Measurements from ENCODE around the gene WDR54.
A peak's percentile ranks its signal among the peaks of the same experiment; 100 is the strongest.
"Not testable (repeated sequence)": the region's sequence is repeated elsewhere in the genome, so short reads cannot be mapped to it uniquely, and the experiment has no call there.

Gene WDR54

DNA sequence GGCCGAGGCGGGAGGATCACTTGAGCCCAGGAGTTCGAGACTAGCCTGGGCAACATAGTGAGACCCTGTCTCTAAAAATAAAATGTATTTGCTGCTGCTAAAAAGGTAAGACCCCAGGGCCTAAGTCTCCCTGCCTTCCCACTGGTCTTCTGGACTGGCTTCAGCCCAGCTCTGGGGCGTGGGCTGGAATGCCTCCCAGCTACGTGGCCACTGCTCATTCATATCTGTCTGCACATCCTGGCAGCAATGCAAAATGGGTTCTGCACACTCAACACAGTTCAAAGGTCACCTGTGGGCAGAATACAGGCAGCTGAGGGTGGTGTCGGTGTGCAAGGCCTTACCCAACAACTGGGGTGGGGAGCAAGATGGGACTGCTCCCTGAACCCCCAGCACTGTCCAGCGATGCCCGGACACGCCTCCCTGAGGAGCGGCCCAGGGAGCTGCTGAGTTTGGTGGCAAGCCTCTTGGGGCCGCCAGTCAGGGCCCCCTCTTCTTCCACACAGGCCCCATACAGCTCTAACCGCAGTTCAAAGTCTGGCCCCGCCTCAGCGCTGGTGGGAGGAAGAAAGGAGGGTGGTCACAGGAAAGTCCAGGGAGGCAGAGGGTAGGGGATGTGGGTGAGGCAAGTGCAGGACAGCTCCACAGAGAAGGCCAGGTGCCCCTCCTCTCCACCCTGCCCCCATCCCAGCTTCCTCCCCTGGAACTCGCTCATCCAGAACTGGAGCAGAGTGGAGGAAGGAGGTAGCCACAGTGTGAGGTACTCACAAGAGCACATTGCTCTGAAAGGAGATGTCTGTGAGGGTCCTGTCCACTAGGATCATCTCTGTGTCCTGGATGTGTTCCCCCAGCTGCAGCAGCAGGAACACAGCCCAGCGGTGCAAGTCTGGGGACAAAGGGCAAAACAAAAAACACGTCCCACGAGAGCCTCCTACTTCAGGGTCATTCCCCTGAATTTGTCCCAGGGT lies 8.2 kb downstream of the WDR54 start:
- DNase-seq (ENCODE audit: low spot score), result no peak

DNA sequence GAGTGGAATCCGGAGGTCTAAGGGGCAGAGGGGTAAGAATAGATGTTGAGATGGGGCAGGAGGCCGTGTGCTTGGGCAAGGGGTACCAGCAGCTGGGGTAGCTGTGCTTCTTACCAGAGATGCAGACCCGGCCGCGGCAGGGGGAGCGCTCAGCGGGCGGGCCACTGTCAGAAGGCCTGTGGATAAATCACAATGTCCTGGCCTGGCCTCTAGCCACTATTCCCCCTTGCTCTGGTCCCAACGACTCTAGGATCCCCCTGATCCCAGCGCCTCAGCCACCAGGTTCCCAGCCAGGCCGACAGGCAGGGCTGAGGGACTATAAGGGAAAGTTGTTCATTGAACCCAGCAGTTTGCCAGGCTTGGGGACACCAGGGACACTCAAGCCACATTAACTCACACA lies 9.0 kb downstream of the WDR54 start:
- no peak for DNase-seq (ENCODE audit: low spot score)

- DNase-seq (ENCODE audit: low spot score), result no peak
Observed at GRCh38 chr2:74436111-74436805, 14.7 kb downstream of the WDR54 start.

DNA sequence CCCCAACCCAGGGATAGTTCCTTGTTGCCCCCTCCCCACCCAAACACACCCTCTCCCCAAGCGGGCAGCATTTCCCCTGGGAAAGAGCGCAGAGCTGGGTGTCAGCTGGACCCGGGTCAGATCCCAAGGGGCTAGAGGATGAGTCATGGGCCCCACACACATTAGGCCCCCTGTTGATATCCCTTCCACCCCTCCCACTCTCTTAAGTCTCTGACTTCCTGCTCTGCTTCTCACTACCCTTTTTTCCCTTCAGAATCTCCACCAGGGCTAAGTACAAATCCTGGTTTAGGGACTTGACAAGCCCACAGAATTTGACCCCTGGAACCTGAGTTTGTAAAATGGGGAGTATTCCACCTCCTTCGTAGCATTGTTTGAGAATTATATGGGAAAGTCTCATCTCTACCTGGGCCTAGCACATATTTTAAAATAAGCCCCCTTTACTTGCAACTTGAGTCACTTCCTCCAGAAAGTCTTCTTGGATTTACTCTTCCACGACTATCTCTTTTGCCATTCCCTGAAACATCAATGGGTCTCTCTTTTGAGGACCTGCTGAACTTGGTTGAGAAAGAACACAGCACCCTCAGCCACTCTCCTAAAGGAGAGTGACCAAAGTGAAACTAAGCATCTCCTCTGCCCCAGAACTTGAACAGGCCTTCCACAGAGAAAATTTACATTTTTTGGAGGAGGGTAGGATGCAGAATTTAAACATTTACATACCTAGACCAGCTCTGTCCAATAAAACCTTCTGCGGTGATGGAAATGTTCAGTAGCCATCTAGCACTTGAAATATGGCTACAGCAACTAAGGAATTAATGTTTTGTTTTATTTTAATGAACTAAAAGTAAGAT lies 15.5 kb downstream of the WDR54 start:
- no peak for DNase-seq (ENCODE audit: low spot score)

DNA sequence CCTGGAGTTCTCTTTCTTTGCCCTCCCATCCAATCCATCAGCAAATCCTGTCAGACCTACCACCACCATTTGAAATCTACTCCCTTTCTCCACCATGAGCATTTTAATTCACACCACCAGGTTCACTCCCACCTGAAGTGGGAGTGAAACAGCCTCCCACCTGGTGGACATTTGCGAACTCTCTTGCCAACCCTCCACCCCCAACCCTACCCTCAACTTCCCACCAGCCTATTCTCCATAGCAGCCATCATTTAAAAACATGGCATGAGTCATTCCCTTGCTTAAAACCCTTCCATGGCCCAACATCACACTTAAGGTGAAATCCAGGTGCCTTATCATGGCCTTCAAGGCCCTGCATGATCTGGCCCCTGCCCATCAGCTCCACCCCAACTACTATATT lies 16.7 kb downstream of the WDR54 start:
- DNase-seq (ENCODE audit: low spot score), result no peak

DNA sequence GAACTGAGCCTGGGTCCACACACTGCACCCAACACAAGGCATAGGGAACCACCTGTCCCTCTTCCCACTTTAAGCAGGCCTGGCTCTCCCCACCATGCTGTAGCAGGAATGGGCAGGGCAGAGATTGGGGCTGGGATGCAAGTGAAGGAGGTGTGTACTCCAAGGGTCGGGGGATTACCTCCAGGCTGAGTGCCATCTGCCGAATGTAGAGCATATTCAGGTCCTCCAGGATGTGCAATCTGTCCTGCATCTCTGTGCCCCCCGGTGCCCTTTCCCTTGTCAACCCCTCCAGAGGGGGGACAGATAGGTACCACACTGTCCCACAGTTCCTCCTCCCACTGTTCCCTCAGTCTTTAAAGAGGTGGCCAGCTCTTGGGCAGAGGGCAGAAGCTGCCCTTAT lies 17.8 kb downstream of the WDR54 start:
- no peak for DNase-seq (ENCODE audit: low spot score)

DNA sequence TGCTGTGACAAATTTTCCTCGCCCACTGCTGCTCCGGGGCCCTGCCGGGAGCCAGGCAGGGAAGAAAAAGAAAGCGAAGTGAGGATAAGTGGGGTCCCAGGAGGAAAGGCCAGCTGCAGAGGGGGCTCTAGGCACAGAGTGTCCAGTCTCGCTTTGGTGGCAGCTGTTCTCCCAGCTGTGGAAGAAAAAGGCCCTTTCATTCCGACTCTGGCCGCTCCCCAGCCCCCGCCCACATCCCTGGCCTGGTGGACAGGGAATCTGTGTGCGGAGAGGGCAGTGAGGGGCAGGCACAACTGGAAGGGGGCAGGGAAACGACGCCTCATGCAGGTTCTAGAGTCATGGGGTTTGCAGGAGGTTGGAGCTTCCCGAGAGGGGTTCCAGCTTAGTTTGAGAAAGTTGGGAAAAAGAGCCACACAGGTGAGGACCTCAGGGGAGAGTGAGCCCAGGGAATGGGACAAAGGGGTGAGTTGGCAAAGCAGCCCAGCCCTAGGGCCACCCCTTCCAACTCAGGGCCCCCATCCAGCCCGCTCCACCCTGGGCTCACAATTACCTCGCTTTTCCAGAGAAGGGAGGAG lies 18.4 kb downstream of the WDR54 start:
- DNase-seq (ENCODE audit: low spot score), result peak; percentile 72

DNA sequence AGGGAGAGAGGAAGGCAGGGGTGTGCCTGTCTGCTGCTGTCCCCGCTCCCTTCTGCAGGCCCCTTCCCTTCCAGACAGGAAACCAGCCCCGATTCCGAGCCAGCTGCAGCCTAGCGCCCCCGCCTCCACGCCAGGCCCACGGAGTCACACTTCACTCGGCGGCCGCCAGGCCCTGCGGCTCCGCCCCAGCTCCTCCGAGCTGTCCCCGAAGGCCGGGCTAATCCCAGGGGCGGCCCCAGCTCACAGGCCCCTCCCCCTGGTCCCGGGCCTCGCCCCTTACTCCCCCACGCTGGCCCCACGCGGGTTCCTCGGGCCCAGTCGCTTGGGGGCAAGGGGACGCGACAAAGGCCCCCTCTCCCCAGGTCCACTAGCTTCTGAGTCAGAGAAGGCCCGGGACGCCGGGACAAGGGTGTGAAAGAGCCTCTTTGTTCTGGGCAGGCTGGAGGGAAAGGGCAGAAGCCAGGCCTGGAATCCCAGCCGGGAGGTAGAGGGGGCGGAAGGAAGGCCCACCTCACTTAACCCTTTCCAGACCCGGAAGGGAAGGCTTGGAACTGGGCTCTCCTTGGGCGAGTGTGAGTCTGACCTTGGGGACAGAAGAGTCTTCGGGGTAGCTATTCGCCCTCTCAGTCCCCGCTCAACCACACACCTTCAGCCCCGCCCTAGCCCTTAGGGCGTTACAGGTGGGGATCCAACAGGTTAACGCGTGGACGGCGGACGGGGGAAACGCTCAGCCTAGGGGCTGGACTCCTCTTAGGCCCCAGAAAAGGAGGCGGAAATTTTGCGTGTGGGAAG lies 19.0 kb downstream of the WDR54 start:
- DNase-seq (ENCODE audit: low spot score), result peak; percentile 98

DNA sequence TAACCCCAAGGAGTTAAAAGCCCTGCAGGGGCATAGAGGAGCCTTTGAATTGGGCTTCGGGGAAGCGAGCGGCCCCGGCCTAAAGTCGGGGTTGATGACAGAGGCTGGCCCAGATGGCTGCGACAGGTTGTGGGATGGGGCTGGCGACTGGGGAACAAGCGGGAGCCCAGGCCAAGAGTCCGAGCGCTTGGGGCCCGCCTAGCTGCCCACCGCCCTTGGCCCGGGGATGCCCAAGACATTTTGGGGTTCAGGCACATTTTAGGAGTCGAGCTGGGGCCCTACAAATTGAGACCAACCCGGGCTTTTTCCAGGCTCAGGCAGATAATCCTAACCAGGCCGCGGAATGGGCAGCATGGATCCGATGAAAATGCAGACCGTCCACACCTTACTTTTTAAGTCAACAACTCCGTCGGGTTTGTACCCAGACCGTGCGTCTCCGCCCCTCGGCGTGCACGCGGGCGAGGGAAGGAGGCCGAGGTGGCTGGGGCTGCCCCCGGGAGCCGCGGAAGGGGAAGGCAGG lies 19.7 kb downstream of the WDR54 start:
- no peak for DNase-seq (ENCODE audit: low spot score)

GRCh38 chr2:74441690-74442482 lies 20.4 kb downstream of the WDR54 start, which contains the start of gene RTKN:
RTKN (minus strand) TSS chr2:74441937; CDS start chr2:74441816, 121 bp downstream.
- DNase-seq (ENCODE audit: low spot score), result no peak

DNA sequence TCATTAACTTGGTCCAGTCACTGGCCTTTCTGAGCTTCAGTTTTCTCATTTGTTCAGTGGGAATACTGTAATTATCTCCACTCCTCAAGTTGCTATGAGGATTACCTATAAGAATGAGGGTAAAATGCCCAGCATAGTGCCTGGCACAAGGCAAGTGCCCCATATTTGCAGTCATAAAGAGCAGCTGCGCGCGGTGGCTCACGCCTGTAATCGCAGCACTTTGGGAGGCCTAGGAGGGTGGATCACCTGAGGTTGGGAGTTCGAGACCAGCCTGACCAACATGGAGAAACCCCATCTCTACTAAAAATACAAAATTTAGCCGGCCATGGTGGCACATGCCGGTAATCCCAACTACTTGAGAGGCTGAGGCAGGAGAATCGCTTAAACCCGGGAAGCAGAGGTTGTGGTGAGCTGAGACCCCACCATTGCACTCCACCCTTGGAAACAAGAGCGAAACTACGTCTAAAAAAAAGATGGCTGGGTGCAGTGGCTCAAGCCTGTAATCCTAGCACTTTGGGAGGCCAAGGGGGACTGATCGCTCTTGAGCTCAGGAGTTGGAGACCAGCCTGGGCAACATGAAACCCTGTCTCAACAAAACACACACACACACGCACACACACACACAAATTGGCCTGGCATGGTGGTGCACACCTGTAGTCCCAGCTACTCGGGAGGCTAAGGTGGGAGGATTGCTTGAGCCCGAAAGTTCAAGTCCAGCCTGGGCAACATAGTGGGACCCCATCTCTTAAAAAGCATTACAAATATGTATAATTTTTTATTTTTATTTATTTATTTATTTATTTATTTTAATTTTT lies 21.2 kb downstream of the WDR54 start:
- not testable (repeated sequence) for DNase-seq (ENCODE audit: low spot score)

DNA sequence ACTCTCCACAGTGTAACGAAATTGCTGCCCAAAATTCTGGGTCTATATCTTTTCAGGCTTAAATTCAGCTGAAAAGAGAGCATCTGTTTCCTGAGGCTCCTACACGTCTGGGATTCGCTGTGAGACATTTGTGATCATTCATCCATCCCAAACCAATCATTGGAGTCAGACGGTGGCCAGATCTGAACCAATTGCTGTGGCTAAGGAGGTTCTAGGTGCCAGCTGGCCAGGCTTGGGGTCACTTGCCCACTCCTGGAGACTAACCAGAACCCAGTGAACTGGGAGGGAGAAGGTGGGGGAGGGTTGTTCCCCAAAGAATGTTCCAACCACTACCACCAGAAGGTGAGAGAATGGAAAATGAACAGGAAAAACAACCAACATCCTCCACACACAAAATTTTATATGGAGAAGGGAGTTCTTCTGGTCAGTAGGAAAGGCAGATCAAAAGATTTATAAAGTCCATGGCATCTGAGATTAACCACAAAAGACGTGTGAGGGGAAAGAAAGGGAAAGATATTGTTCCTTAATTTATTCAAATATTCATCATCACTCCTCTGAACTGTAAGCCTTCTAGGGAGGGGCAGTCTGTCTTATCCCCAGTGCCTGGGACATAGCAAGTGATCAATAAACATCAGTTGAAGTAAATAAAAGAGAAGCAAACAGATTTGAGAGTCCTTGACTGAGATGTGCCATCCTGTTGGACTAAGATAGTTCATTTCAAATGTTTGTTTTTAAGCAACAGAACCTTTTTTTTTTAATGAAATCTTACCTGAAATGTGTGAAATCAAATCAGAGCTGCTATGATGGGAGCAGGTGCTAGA lies 23.2 kb downstream of the WDR54 start:
- DNase-seq (ENCODE audit: low spot score), result no peak

GRCh38 chr2:74447230-74447999 lies 25.9 kb downstream of the WDR54 start:
- no peak for DNase-seq (ENCODE audit: low spot score)

- DNase-seq (ENCODE audit: low spot score), result no peak
Observed at GRCh38 chr2:74448771-74449170, 27.2 kb downstream of the WDR54 start.

- DNase-seq (ENCODE audit: low spot score), result no peak
Observed at GRCh38 chr2:74450570-74451190, 29.1 kb downstream of the WDR54 start.

DNA sequence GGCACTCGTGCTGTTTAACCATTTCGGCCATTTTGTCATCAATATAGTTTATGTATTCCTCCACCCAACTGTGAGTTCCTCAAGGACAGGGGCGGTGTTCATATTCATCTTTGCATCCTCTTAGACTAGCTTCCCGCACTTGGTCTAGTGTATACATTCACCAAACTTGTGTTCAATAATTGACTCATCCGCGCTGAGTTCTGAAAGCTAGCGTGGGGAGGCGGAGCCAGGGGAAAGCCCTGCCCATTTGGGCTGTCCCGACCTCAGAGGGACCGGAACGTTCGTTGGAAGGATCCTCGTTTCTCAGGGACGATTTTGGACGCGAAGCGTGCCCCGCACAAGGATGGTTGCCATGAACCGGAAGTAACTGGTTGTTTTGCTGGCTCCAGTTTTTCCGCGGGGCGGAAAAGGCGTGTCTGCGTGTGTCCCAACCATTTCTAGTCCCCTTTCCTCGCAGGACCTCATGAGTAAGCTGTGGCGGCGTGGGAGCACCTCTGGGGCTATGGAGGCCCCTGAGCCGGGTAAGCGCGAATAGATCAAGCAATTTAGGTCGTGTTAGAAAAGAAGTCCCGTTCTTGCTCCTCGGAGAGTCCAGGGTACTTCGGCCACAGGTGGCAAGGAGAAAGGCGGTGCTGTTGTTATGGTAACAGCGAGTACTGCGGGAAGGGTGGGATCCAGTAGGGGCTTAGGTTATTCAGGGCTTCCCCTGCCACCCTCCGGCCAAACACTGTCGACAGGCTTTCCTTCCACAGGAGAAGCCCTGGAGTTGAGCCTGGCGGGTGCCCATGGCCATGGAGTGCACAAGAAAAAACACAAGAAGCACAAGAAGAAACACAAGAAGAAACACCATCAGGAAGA lies 33.4 kb downstream of the WDR54 start, which contains the start of gene INO80B:
INO80B (plus strand) TSS at position 434 of the 858 bp plus-strand sequence; CDS start at position 464, 30 bp downstream.
- peak; percentile 94 for DNase-seq (ENCODE audit: low spot score)

Measured in AG08395 (cell line).